GM12878 (cell line): ENCODE results near the gene FREM2. TPM values are rescaled to one million over a fixed set of nuclear protein-coding genes. Genes with fewer than 3 reads are reported as not detected.

Source experiments
- ATAC-seq: fragments of 200-7000 bp; cut with Tn5 transposase; 3 replicates; pipeline ENCODE4 v1.9.1; 2020; ENCODE audit warnings: mild to moderate bottlenecking, moderate library complexity
- BruUV-seq: library from RNA; stranded (reverse); fragments of 400-500 nt; replicated peaks from 2 replicates; lab custom pipeline; 2021; lab: Mats Ljungman, UMichigan
- CTCF ChIA-PET: fragments of 300-600 bp; sonication (Branson Sonifier 250); formaldehyde crosslinking; extraction: SDS; loops from one replicate; lab custom pipeline; 2021; ENCODE audit warnings: inconsistent platforms; lab: Yijun Ruan, JAX
- POLR2A ChIA-PET: fragments of 350-600 bp; formaldehyde crosslinking; extraction: SDS; loops from one replicate; lab custom pipeline; 2021; ENCODE audit warnings: inconsistent platforms; lab: Charles Lee
- RAD21 ChIA-PET: fragments of 300-600 bp; sonication (Branson Sonifier 250); formaldehyde crosslinking; loops from one replicate; lab custom pipeline; 2023; ENCODE audit warnings: antibody characterized with exemption; ENCODE audit not compliant: unreplicated experiment; lab: Charles Lee
- SMC1A ChIA-PET: fragments of 300-600 bp; sonication (Branson Sonifier 250); formaldehyde crosslinking; loops from one replicate; lab custom pipeline; 2023; ENCODE audit not compliant: unreplicated experiment, uncharacterized antibody; lab: Charles Lee
- DNase-seq: peaks from one replicate; pipeline ENCODE4 v3.0.0-alpha.2; 2011; ENCODE audit warnings: low read depth, low spot score
- FAIRE-seq: peaks from 3 replicates; lab custom pipeline; 2011; peaks lifted over from hg19 to GRCh38; lab: Jason Lieb, UNC
- H2AFZ ChIP-seq: 2 replicates; pipeline ENCODE4 v1.6.0; 2011; ENCODE audit warnings: low read depth, low read length, control low read depth; ENCODE audit not compliant: control insufficient read depth
- H3K27ac ChIP-seq: 2 replicates; pipeline ENCODE4 v1.5.1; 2011; ENCODE audit warnings: control low read depth; ENCODE audit not compliant: control insufficient read depth, insufficient read depth
- H3K27me3 ChIP-seq, 2 experiments: replicated peaks in 1 of 2; 2 replicates each; pipeline versions ENCODE4 v1.6.0 to v1.6.1; 2011; ENCODE audit warnings: low read length in 1 of 2; ENCODE audit not compliant: control insufficient read depth in 2 of 2, insufficient read depth in 2 of 2
- H3K36me3 ChIP-seq, 2 experiments: 2 replicates each; pipeline ENCODE4 v1.5.1; 2011; ENCODE audit warnings: low read length in 1 of 2; ENCODE audit not compliant: control insufficient read depth in 2 of 2, insufficient read depth in 2 of 2
- H3K4me1 ChIP-seq: 2 replicates; pipeline ENCODE4 v1.6.1; 2011; ENCODE audit warnings: mild to moderate bottlenecking, low read length, moderate library complexity, mixed read lengths; ENCODE audit not compliant: control insufficient read depth, insufficient read depth
- H3K4me2 ChIP-seq: 2 replicates; pipeline ENCODE4 v1.6.0; 2011; ENCODE audit warnings: control low read depth; ENCODE audit not compliant: control insufficient read depth, insufficient read depth
- H3K4me3 ChIP-seq: fragments of 200-600 bp; sonication (generic); 2 replicates; pipeline ENCODE4 v1.5.1; 2016
- H3K79me2 ChIP-seq: 2 replicates; pipeline ENCODE4 v1.6.0; 2011; ENCODE audit warnings: low read length; ENCODE audit not compliant: control insufficient read depth, insufficient read depth
- H3K9ac ChIP-seq: 2 replicates; pipeline ENCODE4 v1.8.0; 2011; ENCODE audit warnings: low read length, control low read depth, mixed read lengths; ENCODE audit not compliant: control insufficient read depth, insufficient read depth
- H3K9me3 ChIP-seq: replicated peaks from 3 replicates; pipeline ENCODE4 v1.5.1; 2011; ENCODE audit warnings: mild to moderate bottlenecking, low read length; ENCODE audit not compliant: control insufficient read depth, insufficient read depth
- H4K20me1 ChIP-seq: 2 replicates; pipeline ENCODE4 v1.6.0; 2011; ENCODE audit not compliant: control insufficient read depth, insufficient read depth
- ASH2L ChIP-seq: fragments of 300-600, 200-600 bp; sonication (generic); IDR thresholded peaks from 2 replicates; pipeline ENCODE4 v1.6.1; 2017; ENCODE audit warnings: low read depth, mild to moderate bottlenecking, borderline replicate concordance
- DPF2 ChIP-seq: fragments of 450-650 bp; IDR thresholded peaks from 2 replicates; pipeline ENCODE4 v1.6.1; 2017; ENCODE audit warnings: mild to moderate bottlenecking
- IKZF1 ChIP-seq: fragments of 450-650 bp; conservative IDR thresholded peaks from 2 replicates; pipeline ENCODE4 v1.6.1; 2017; ENCODE audit warnings: antibody characterized with exemption, mild to moderate bottlenecking
- JUNB ChIP-seq: IDR thresholded peaks from 2 replicates; pipeline ENCODE4 v1.6.1; 2016; ENCODE audit warnings: antibody characterized with exemption, mild to moderate bottlenecking
- PKNOX1 ChIP-seq: fragments of 450-650 bp; IDR thresholded peaks from 2 replicates; pipeline ENCODE4 v1.6.1; 2016; ENCODE audit warnings: mild to moderate bottlenecking
- RCOR1 ChIP-seq: conservative IDR thresholded peaks from 2 replicates; pipeline ENCODE4 v1.6.1; 2012; ENCODE audit warnings: low read depth, low read length, improper control_type of control experiment
- SMAD5 ChIP-seq: IDR thresholded peaks from 2 replicates; pipeline ENCODE4 v1.6.1; 2016; ENCODE audit warnings: antibody characterized with exemption, low read depth
- TCF7 ChIP-seq: IDR thresholded peaks from 2 replicates; pipeline ENCODE4 v1.6.1; 2014; ENCODE audit warnings: antibody characterized with exemption, borderline replicate concordance
- whole genome bisulfite sequencing: methylation state at CpG from one replicate; pipeline ENCODE4 v1.1.6; 2016; ENCODE audit warnings: low lambda C conversion rate; ENCODE audit not compliant: insufficient replicate concordance, insufficient coverage; ENCODE audit errors: missing lambda C conversion rate; 5-methylcytosine and 5-hydroxymethylcytosine counted together
- in situ Hi-C: fragments of 300-500 bp; cut with MboI; formaldehyde crosslinking; loops from 9 replicates; pipeline ENCODE4 v1.14.3; 2018; ENCODE audit warnings: mixed read lengths
- intact Hi-C: fragments of 100-400 bp; cut with micrococcal nuclease; formaldehyde crosslinking; loops from one replicate; pipeline ENCODE4 v1.14.2; 2022; ENCODE audit not compliant: unreplicated experiment
- polyA plus RNA-seq, 11 experiments: library from polyadenylated mRNA; depleted of rRNA in 4 of 11; unstranded in 6 of 11; stranded (reverse) in 5 of 11; fragments of >200 nt; fragmentation: Nextera tagmentation in 4 of 11; fragmentation: Illumina TruSeq in 1 of 11; extraction: Ambion mirVana in 4 of 11; extraction: Trizol in 1 of 11; gene quantifications; 1 replicate in 1 of 11; 2 replicates in 10 of 11; pipeline versions ENCODE4 v1.2.1 to v1.2.3, GENCODE V29; 2011 to 2016; ENCODE audit warnings: inconsistent platforms in 2 of 11, missing spikeins in 2 of 11, low read depth in 1 of 11
- total RNA-seq, 4 experiments: library from RNA; depleted of rRNA in 3 of 4; stranded (reverse); fragments of >200 nt in 3 of 4; fragmentation: Illumina TruSeq in 1 of 4; extraction: Trizol in 1 of 4; gene quantifications; 2 replicates each; pipeline versions ENCODE4 v1.2.1 to v1.2.3, GENCODE V29; 2013 to 2021
- TF ChIP-seq, protein P1 (sequence below): fragments of 450-650 bp; IDR thresholded peaks from 2 replicates; pipeline ENCODE4 v1.6.1; 2017; ENCODE audit warnings: low read depth, mild to moderate bottlenecking, moderate library complexity

Gene FREM2
- total and polyA plus RNA-seq, 10 of the 15 experiments (the other 5 are each of a cell fraction or from before 2014, with no cell fraction given), result 0.02 to 0.12 (median 0.05) TPM; not detected in 2

- TF ChIP-seq TCF7 (no peak), SMAD5 (no peak), ASH2L (no peak), JUNB (no peak), RCOR1 (no peak)
- TF ChIP-seq, protein P1, sequence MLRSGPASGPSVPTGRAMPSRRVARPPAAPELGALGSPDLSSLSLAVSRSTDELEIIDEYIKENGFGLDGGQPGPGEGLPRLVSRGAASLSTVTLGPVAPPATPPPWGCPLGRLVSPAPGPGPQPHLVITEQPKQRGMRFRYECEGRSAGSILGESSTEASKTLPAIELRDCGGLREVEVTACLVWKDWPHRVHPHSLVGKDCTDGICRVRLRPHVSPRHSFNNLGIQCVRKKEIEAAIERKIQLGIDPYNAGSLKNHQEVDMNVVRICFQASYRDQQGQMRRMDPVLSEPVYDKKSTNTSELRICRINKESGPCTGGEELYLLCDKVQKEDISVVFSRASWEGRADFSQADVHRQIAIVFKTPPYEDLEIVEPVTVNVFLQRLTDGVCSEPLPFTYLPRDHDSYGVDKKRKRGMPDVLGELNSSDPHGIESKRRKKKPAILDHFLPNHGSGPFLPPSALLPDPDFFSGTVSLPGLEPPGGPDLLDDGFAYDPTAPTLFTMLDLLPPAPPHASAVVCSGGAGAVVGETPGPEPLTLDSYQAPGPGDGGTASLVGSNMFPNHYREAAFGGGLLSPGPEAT, result no peak
Observed at GRCh38 chr13:38856065-38856464, 169.2 kb downstream of the FREM2 start (continued).

DNA sequence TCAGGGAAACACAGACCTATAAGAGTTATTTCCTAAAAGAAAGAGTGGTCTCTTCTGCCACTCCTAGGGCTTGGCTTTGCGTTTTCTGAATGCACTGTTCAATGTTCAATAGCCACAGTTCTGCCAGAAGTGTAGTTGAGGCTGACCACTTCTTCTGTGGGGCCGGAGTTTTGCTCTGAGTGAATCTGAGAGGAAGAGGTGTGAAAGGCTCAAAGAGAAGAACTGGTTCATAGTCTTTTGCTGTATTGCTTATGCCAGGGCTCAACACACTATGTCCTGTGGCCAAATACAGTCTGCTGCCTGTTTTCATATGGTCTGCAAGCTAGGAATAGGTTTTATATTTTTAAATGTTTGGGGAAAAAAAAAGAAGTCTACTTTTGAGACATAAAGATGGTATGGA, 175.6 kb downstream of the FREM2 start:
- Histone ChIP-seq H3K27me3 (no peaks in the 10 kb centered on the region; a peak in 1 of 4 replicates), H3K9me3 (no peaks in the 10 kb centered on the region), H3K79me2 (no peaks in the 10 kb centered on the region), H3K4me1 (no peaks in the 10 kb centered on the region), H3K27ac (no peak overlapping the region), H3K4me2 (no peak overlapping the region), H3K36me3 (no peaks in the 10 kb centered on the region), H4K20me1 (no peaks in the 10 kb centered on the region), H3K4me3 (no peak overlapping the region), H3K9ac (no peak overlapping the region), H2AFZ (peak overlapping the region; percentile 39)
- ChIA-PET SMC1A (interaction anchor here (0.9 to 3.7 kb wide), 6 partner anchors 11 to 96 kb away, joined by 3 to 13 read pairs (median 6); no protein-coding TSS in a partner anchor), CTCF (interaction anchor here (0.8 to 2.3 kb wide), 5 partner anchors 11 to 281 kb away, joined by 3 to 27 read pairs (median 3); no protein-coding TSS in a partner anchor), POLR2A (no interaction called here), RAD21 (interaction anchor here (1.3 to 1.9 kb wide), 4 partner anchors 12 to 176 kb away, joined by 3 to 9 read pairs (median 4); partner anchors contain the start of gene FREM2)
- in situ Hi-C loops, result no loop called here
- 0% methylated on average over 2 of the region's 2 CpGs for WGBS
- BruUV-seq, result no TSS peak
- TF ChIP-seq IKZF1 (0 out of 2 replicates have a peak, but pooled peaks have one; percentile 24), PKNOX1 (no peak), DPF2 (0 out of 2 replicates have a peak, but pooled peaks have one; percentile 43)
- peak; percentile 78 for ATAC-seq
- no peak for FAIRE-seq
- intact Hi-C loops, result loop anchor here (5.0 kb wide), 1 partner anchor 40 kb away; no protein-coding TSS in a partner anchor
- no peak for DNase-seq
